ENCODE data around the gene SUDS3.

GRCh38 chr12:118409834-118410233, 33.5 kb downstream of the SUDS3 start:
- TF ChIP-seq, protein P1, sequence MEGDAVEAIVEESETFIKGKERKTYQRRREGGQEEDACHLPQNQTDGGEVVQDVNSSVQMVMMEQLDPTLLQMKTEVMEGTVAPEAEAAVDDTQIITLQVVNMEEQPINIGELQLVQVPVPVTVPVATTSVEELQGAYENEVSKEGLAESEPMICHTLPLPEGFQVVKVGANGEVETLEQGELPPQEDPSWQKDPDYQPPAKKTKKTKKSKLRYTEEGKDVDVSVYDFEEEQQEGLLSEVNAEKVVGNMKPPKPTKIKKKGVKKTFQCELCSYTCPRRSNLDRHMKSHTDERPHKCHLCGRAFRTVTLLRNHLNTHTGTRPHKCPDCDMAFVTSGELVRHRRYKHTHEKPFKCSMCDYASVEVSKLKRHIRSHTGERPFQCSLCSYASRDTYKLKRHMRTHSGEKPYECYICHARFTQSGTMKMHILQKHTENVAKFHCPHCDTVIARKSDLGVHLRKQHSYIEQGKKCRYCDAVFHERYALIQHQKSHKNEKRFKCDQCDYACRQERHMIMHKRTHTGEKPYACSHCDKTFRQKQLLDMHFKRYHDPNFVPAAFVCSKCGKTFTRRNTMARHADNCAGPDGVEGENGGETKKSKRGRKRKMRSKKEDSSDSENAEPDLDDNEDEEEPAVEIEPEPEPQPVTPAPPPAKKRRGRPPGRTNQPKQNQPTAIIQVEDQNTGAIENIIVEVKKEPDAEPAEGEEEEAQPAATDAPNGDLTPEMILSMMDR (conservative IDR thresholded peaks at IDR 0.05), result no peak
- no peak for TF ChIP-seq ZFX (IDR thresholded peaks at IDR 0.05)

All from C4-2B (cell line).